ENCODE data around the gene RFX7. TPM values are rescaled to one million over a fixed set of nuclear protein-coding genes. Genes with fewer than 3 reads are reported as not detected.

The RFX7 gene
- total and polyA plus RNA-seq, 2 donors (not counting 1 experiment from before 2014, with no cell fraction given) = 6.6 to 44.8 TPM

DNA sequence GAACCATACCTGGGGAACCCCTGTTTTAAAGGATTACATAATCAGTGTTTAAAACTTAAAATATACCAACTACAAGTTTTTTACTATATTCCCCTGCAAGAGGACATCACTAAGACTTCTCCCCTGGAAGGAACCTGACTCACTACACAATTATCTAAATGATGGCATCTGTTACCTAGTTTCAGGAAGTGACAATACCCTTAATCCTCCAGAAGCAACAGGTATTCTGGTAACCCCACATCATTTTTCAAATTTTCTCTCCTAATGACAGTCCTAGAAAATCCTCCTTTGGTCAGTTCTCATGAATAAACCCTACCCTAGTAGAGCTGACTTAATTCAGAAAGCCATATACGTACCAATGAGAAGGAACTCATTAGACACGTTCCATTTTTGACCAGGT lies 78.4 kb downstream of the RFX7 start:
- no peak for ATAC-seq (ENCODE audit: low read depth)
- ChIA-PET CTCF (no interaction called here), POLR2A (interaction anchor here (0.6 kb wide), 1 partner anchor 1115 kb away, joined by 5 read pairs; no protein-coding TSS in a partner anchor)
- no peak overlapping the region for H3K9ac ChIP-seq (ENCODE audit: low read length)
- Mint-ChIP-seq H3K4me3 (no peak overlapping the region), H3K4me1 (peaks cover 51% of the 10 kb centered on the region), H3K9me3 (ENCODE audit: insufficient read depth) (no peaks in the 10 kb centered on the region), H3K27me3 (no peaks in the 10 kb centered on the region), H3K27ac (no peak overlapping the region)
- DNase-seq = no peak
- H3K4me1 ChIP-seq (ENCODE audit: control insufficient read depth in 2 of 2, insufficient read depth in 2 of 2, low read length in 2 of 2) = peaks cover 12 to 13% of the 10 kb centered on the region in 2 donors
- no peak overlapping the region for H3K4me2 ChIP-seq (replicated peaks; ENCODE audit: low read depth, low read length, poor library complexity, severe bottlenecking)
- peaks cover 76% of the 10 kb centered on the region for H3K79me2 ChIP-seq (ENCODE audit: control insufficient read depth, insufficient read depth, low read length)
- TF ChIP-seq, protein P1, sequence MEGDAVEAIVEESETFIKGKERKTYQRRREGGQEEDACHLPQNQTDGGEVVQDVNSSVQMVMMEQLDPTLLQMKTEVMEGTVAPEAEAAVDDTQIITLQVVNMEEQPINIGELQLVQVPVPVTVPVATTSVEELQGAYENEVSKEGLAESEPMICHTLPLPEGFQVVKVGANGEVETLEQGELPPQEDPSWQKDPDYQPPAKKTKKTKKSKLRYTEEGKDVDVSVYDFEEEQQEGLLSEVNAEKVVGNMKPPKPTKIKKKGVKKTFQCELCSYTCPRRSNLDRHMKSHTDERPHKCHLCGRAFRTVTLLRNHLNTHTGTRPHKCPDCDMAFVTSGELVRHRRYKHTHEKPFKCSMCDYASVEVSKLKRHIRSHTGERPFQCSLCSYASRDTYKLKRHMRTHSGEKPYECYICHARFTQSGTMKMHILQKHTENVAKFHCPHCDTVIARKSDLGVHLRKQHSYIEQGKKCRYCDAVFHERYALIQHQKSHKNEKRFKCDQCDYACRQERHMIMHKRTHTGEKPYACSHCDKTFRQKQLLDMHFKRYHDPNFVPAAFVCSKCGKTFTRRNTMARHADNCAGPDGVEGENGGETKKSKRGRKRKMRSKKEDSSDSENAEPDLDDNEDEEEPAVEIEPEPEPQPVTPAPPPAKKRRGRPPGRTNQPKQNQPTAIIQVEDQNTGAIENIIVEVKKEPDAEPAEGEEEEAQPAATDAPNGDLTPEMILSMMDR (IDR thresholded peaks at IDR 0.05) = no peak
- no peak for TF ChIP-seq EZH2 (IDR thresholded peaks at IDR 0.05; ENCODE audit: borderline replicate concordance, insufficient read depth, low read depth, low read length, poor library complexity, severe bottlenecking)
- no CpG with 5 or more reads among the region's 2 CpGs for WGBS (ENCODE audit: insufficient coverage)
- no peak overlapping the region for H3K27ac ChIP-seq (ENCODE audit: low read length in 2 of 2)
- intact Hi-C loops (cut with micrococcal nuclease) = no loop called here
- H3K27me3 ChIP-seq (replicated peaks in 1 of 4; ENCODE audit: control extremely low read depth in 1 of 4, control insufficient read depth in 3 of 4, insufficient read depth in 4 of 4, low read length in 3 of 4) = no peaks in the 10 kb centered on the region
- no peaks in the 10 kb centered on the region for H3K9me3 ChIP-seq (ENCODE audit: control extremely low read depth in 1 of 3, control insufficient read depth in 2 of 3, insufficient read depth in 1 of 3, low read length in 2 of 3)
- H3K4me3 ChIP-seq (ENCODE audit: control extremely low read depth in 1 of 5, extremely low read depth in 1 of 5, insufficient read depth in 1 of 5, low read depth in 2 of 5, low read length in 4 of 5) = no peak overlapping the region
- H4K20me1 ChIP-seq (ENCODE audit: control insufficient read depth, insufficient read depth, low read length, poor library complexity, severe bottlenecking) = peaks cover 32% of the 10 kb centered on the region
- H3K36me3 ChIP-seq (replicated peaks in 1 of 2; ENCODE audit: control extremely low read depth in 1 of 2, control insufficient read depth in 1 of 2, extremely low read depth in 1 of 2, insufficient read depth in 2 of 2, low read length in 1 of 2) = peaks cover 3 to 7% of the 10 kb centered on the region in 2 experiments
- H2AFZ ChIP-seq (ENCODE audit: insufficient read depth, low read depth, low read length, poor library complexity, severe bottlenecking) = no peak overlapping the region

DNA sequence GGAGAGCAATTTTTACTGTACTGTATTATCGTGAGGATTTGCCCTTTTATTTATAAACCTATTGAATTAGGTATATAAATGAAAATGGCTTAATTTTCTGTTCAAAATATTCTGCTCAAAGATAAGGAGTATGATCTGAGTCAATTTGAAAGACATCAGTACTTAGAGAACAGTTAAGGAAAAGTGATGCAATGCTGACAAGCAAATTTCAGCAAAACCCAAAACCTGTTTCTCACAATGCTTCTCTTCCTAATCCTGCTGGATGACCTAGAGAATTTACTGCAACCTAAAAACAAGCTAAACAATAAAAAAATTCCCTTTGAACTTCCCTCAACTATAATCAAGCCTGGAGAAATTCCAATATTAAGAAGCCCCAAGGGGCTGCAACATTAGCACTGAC lies 82.7 kb downstream of the RFX7 start:
- Mint-ChIP-seq H3K27me3 (no peaks in the 10 kb centered on the region), H3K9me3 (ENCODE audit: insufficient read depth) (no peaks in the 10 kb centered on the region), H3K4me1 (peaks cover 32% of the 10 kb centered on the region), H3K27ac (no peak overlapping the region), H3K4me3 (no peak overlapping the region)
- Histone ChIP-seq H3K79me2 (ENCODE audit: control insufficient read depth, insufficient read depth, low read length) (peaks cover 48% of the 10 kb centered on the region), H3K4me1 (ENCODE audit: control insufficient read depth in 2 of 2, insufficient read depth in 2 of 2, low read length in 2 of 2) (peaks cover 2 to 3% of the 10 kb centered on the region in 2 donors), H3K9ac (ENCODE audit: low read length) (no peak overlapping the region), H3K9me3 (ENCODE audit: control extremely low read depth in 1 of 3, control insufficient read depth in 2 of 3, insufficient read depth in 1 of 3, low read length in 2 of 3) (peaks cover 0 to under 1% (median 0%) of the 10 kb centered on the region in 3 donors), H3K27me3 (replicated peaks in 1 of 4; ENCODE audit: control extremely low read depth in 1 of 4, control insufficient read depth in 3 of 4, insufficient read depth in 4 of 4, low read length in 3 of 4) (no peaks in the 10 kb centered on the region), H3K4me2 (replicated peaks; ENCODE audit: low read depth, low read length, poor library complexity, severe bottlenecking) (no peak overlapping the region), H3K36me3 (replicated peaks in 1 of 2; ENCODE audit: control extremely low read depth in 1 of 2, control insufficient read depth in 1 of 2, extremely low read depth in 1 of 2, insufficient read depth in 2 of 2, low read length in 1 of 2) (peaks cover 0 to 2% of the 10 kb centered on the region in 2 experiments), H2AFZ (ENCODE audit: insufficient read depth, low read depth, low read length, poor library complexity, severe bottlenecking) (no peak overlapping the region), H3K4me3 (ENCODE audit: control extremely low read depth in 1 of 5, extremely low read depth in 1 of 5, insufficient read depth in 1 of 5, low read depth in 2 of 5, low read length in 4 of 5) (no peak overlapping the region), H4K20me1 (ENCODE audit: control insufficient read depth, insufficient read depth, low read length, poor library complexity, severe bottlenecking) (peaks cover 26% of the 10 kb centered on the region), H3K27ac (ENCODE audit: low read length in 2 of 2) (no peak overlapping the region)
- WGBS (ENCODE audit: insufficient coverage) = no CpG with 5 or more reads among the region's 1 CpG
- POLR2A ChIA-PET = no interaction called here
- intact Hi-C loops (cut with micrococcal nuclease) = no loop called here
- DNase-seq (no peak), ATAC-seq (ENCODE audit: low read depth) (no peak)
- TF ChIP-seq, protein P1 (IDR thresholded peaks at IDR 0.05) = no peak
- TF ChIP-seq EZH2 (IDR thresholded peaks at IDR 0.05; ENCODE audit: borderline replicate concordance, insufficient read depth, low read depth, low read length, poor library complexity, severe bottlenecking) = no peak
- CTCF ChIA-PET = interaction anchor here (0.8 kb wide), 1 partner anchor 11 kb away, joined by 4 read pairs; no protein-coding TSS in a partner anchor
